Measurements from ENCODE around the gene LY86.

DNA sequence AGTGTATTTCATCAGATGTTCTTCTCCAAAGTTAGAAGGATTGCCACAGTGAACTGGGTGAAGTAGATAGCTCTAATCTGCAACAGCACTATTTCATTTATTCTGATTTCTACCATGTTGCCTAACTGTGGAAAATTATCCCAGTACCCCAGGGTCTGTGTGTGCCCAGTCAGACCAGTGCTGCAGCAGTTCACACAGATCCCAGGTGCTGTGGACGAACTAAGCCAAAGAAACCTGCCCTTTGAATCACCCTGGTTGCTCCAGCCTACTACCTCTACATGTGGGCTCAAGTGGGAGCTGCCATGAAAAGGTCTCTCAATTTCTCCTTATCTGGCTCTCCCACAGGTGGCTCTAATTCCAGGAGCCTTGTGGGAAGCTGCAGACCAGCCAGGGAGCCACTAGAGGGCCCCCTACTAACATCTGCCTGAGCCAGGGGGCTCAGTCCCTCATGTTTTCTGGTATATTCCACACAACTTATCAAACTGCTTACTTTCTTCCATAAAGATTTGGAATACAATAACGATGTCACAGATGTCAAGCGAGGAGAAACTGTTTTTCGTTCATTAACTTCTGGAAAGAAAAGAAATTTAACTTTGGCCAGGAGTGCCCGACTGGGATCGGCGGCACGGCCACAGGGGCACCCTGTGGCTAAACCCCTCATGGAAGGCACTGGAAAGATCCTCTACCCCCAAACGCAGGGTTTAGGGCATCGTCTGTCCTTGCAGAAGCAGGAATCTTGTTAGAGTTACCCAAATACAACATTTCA, 31.6 kb upstream of the LY86 start:
- TF ChIP-seq, protein P1, sequence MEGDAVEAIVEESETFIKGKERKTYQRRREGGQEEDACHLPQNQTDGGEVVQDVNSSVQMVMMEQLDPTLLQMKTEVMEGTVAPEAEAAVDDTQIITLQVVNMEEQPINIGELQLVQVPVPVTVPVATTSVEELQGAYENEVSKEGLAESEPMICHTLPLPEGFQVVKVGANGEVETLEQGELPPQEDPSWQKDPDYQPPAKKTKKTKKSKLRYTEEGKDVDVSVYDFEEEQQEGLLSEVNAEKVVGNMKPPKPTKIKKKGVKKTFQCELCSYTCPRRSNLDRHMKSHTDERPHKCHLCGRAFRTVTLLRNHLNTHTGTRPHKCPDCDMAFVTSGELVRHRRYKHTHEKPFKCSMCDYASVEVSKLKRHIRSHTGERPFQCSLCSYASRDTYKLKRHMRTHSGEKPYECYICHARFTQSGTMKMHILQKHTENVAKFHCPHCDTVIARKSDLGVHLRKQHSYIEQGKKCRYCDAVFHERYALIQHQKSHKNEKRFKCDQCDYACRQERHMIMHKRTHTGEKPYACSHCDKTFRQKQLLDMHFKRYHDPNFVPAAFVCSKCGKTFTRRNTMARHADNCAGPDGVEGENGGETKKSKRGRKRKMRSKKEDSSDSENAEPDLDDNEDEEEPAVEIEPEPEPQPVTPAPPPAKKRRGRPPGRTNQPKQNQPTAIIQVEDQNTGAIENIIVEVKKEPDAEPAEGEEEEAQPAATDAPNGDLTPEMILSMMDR (IDR thresholded peaks at IDR 0.05) = peak; percentile 38 to 80 (median 56)
- TF ChIP-seq POLR2AphosphoS5 (IDR thresholded peaks at IDR 0.05) (no peak), POLR2A (IDR thresholded peaks at IDR 0.05) (no peak)

Measured in upper lobe of left lung (tissue), 4 donors.